Inferior parietal cortex (tissue), 1 donor: ENCODE measurements around the gene SLC30A3.
"Not testable (repeated sequence)": the region's sequence is repeated elsewhere in the genome, so short reads cannot be mapped to it uniquely, and the experiment has no call there.

Experiments used
- DNase-seq: peaks from one replicate; pipeline ENCODE4 v3.0.0-alpha.2; 2016; ENCODE audit errors: extremely low spot score

SLC30A3 gene

GRCh38 chr2:27262379-27263286 is at the start of gene SLC30A3:
Gene SLC30A3, minus strand, starts transcription at chr2:27263047. Its CDS starts 141 bp downstream, at chr2:27262906.
- DNase-seq: no peak

- no peak for DNase-seq
Measured at GRCh38 chr2:27312152-27312551, 49.3 kb upstream of the SLC30A3 start.

GRCh38 chr2:27309651-27310050 is 46.8 kb upstream of the SLC30A3 start:
- DNase-seq: no peak

GRCh38 chr2:27308359-27308881 is 45.6 kb upstream of the SLC30A3 start, which contains the start of gene UCN:
Gene UCN, minus strand, starts transcription at chr2:27308445. Its CDS starts 550 bp downstream, at chr2:27307895.
- DNase-seq: no peak

GRCh38 chr2:27307545-27308358 is 44.9 kb upstream of the SLC30A3 start:
- DNase-seq: no peak

GRCh38 chr2:27307287-27307544 is 44.4 kb upstream of the SLC30A3 start:
- DNase-seq: no peak

- DNase-seq: no peak
Measured at GRCh38 chr2:27306573-27307286, 43.9 kb upstream of the SLC30A3 start.

- no peak for DNase-seq
Measured at GRCh38 chr2:27306136-27306535, 43.3 kb upstream of the SLC30A3 start.

- no peak for DNase-seq
Measured at GRCh38 chr2:27305516-27305915, 42.7 kb upstream of the SLC30A3 start.

GRCh38 chr2:27304488-27305240 is 41.8 kb upstream of the SLC30A3 start:
- no peak for DNase-seq

- DNase-seq: peak; percentile 71
Measured at GRCh38 chr2:27303093-27304025, 40.5 kb upstream of the SLC30A3 start.

- not testable (repeated sequence) for DNase-seq
Measured at GRCh38 chr2:27300606-27301005, 37.8 kb upstream of the SLC30A3 start.

GRCh38 chr2:27298391-27299080 is 35.7 kb upstream of the SLC30A3 start:
- no peak for DNase-seq

- DNase-seq: no peak
Measured at GRCh38 chr2:27297195-27297594, 34.3 kb upstream of the SLC30A3 start.

GRCh38 chr2:27296481-27296880 is 33.6 kb upstream of the SLC30A3 start:
- no peak for DNase-seq

- no peak for DNase-seq
Measured at GRCh38 chr2:27294928-27295327, 32.1 kb upstream of the SLC30A3 start.

- no peak for DNase-seq
Measured at GRCh38 chr2:27291865-27292264, 29.0 kb upstream of the SLC30A3 start.

- DNase-seq: no peak
Measured at GRCh38 chr2:27290549-27290948, 27.7 kb upstream of the SLC30A3 start.

GRCh38 chr2:27288610-27289009 is 25.8 kb upstream of the SLC30A3 start:
- no peak for DNase-seq
